ENCODE results near the gene PBXIP1. TPM values are rescaled to one million over a fixed set of nuclear protein-coding genes. Genes with fewer than 3 reads are reported as not detected.

Gene PBXIP1
- total and polyA plus RNA-seq, 5 donors = 82.9 to 104 (median 88.4) TPM

GRCh38 chr1:154902938-154903566 lies 52.8 kb downstream of the PBXIP1 start:
- H3K27me3 ChIP-seq (ENCODE audit: control insufficient read depth, insufficient read depth) = no peaks in the 10 kb centered on the region
- intact Hi-C loops (cut with DNase I) = no loop called here
- 61% methylated on average over 3 of the region's 3 CpGs for WGBS
- no peaks in the 10 kb centered on the region for H3K4me1 ChIP-seq (ENCODE audit: control insufficient read depth, insufficient read depth, low read length)
- ATAC-seq (no peak), DNase-seq (no peak)
- H3K4me3 ChIP-seq (ENCODE audit: low read length) = no peak overlapping the region
- H3K27ac ChIP-seq (ENCODE audit: low read length) = no peak overlapping the region
- no peaks in the 10 kb centered on the region for H3K9me3 ChIP-seq (ENCODE audit: control insufficient read depth, low read length)

GRCh38 chr1:154901591-154901990 lies 54.3 kb downstream of the PBXIP1 start:
- Histone ChIP-seq H3K9me3 (ENCODE audit: control insufficient read depth, low read length) (no peaks in the 10 kb centered on the region), H3K4me1 (ENCODE audit: control insufficient read depth, insufficient read depth, low read length) (no peaks in the 10 kb centered on the region), H3K27ac (ENCODE audit: low read length) (no peak overlapping the region), H3K27me3 (ENCODE audit: control insufficient read depth, insufficient read depth) (no peaks in the 10 kb centered on the region), H3K4me3 (ENCODE audit: low read length) (no peak overlapping the region)
- WGBS = 91% methylated on average over 1 of the region's 1 CpG
- DNase-seq (no peak), ATAC-seq (no peak)
- intact Hi-C loops (cut with DNase I) = no loop called here

- no peak for DNase-seq
- WGBS = 98% methylated on average over 6 of the region's 6 CpGs
- no peak overlapping the region for H3K4me3 ChIP-seq (ENCODE audit: low read length)
- no peak overlapping the region for H3K27ac ChIP-seq (ENCODE audit: low read length)
- intact Hi-C loops (cut with DNase I) = no loop called here
- H3K27me3 ChIP-seq (ENCODE audit: control insufficient read depth, insufficient read depth) = no peaks in the 10 kb centered on the region
- no peak for ATAC-seq
- H3K9me3 ChIP-seq (ENCODE audit: control insufficient read depth, low read length) = no peaks in the 10 kb centered on the region
- H3K4me1 ChIP-seq (ENCODE audit: control insufficient read depth, insufficient read depth, low read length) = peaks cover 2% of the 10 kb centered on the region
These were observed 56.9 kb downstream of the PBXIP1 start for GRCh38 chr1:154899041-154899440.

GRCh38 chr1:154896771-154897286 lies 59.1 kb downstream of the PBXIP1 start:
- Histone ChIP-seq H3K4me1 (ENCODE audit: control insufficient read depth, insufficient read depth, low read length) (peaks cover 2% of the 10 kb centered on the region), H3K4me3 (ENCODE audit: low read length) (no peak overlapping the region), H3K27ac (ENCODE audit: low read length) (no peak overlapping the region), H3K27me3 (ENCODE audit: control insufficient read depth, insufficient read depth) (no peaks in the 10 kb centered on the region), H3K9me3 (ENCODE audit: control insufficient read depth, low read length) (no peaks in the 10 kb centered on the region)
- intact Hi-C loops (cut with DNase I) = no loop called here
- DNase-seq (no peak), ATAC-seq (peak; percentile 49 to 56)
- WGBS = 78% methylated on average over 10 of the region's 10 CpGs

- DNase-seq (no peak), ATAC-seq (peak in 1 of 2 donors; percentile 20)
- H3K27me3 ChIP-seq (ENCODE audit: control insufficient read depth, insufficient read depth) = no peaks in the 10 kb centered on the region
- peaks cover 2% of the 10 kb centered on the region for H3K4me1 ChIP-seq (ENCODE audit: control insufficient read depth, insufficient read depth, low read length)
- no peaks in the 10 kb centered on the region for H3K9me3 ChIP-seq (ENCODE audit: control insufficient read depth, low read length)
- no peak overlapping the region for H3K4me3 ChIP-seq (ENCODE audit: low read length)
- intact Hi-C loops (cut with DNase I) = no loop called here
- WGBS = 55% methylated on average over 7 of the region's 7 CpGs
- no peak overlapping the region for H3K27ac ChIP-seq (ENCODE audit: low read length)
These were observed 60.1 kb downstream of the PBXIP1 start for GRCh38 chr1:154895798-154896197.

Small RNA genes lying within 50 kb of the gene (microRNA-seq; reads per million reads assigned to microRNA genes)
- gene MIR4258 = 0 reads per million in 2 donors

Other genes with a start within 250 kb of the PBXIP1 start
- 1 to 10 TPM; 2.4 to 3.8 (median 3.4) TPM for gene KCNN3, start 85.8 kb downstream of the PBXIP1 start, total RNA-seq
- gene KCNN3, start 85.8 kb downstream of the PBXIP1 start, polyA plus RNA-seq = 1.2 TPM
- 10 to 100 TPM; 51.5 to 74.3 (median 61.8) TPM for gene PMVK, start 19.4 kb downstream of the PBXIP1 start, total RNA-seq
- gene PMVK, start 19.4 kb downstream of the PBXIP1 start, polyA plus RNA-seq = 74.0 TPM
- gene PYGO2, start 5.7 kb upstream of the PBXIP1 start, total RNA-seq = 10 to 100 TPM; 14.6 to 22.0 (median 18.6) TPM
- gene PYGO2, start 5.7 kb upstream of the PBXIP1 start, polyA plus RNA-seq = 14.3 TPM
- 10 to 100 TPM; 63.2 to 81.7 (median 71.4) TPM for gene SHC1, start 14.6 kb upstream of the PBXIP1 start, total RNA-seq
- 37.9 TPM for gene SHC1, start 14.6 kb upstream of the PBXIP1 start, polyA plus RNA-seq
- 10 to 100 TPM; 19.9 to 28.1 (median 23.4) TPM for gene CKS1B, start 18.6 kb upstream of the PBXIP1 start, total RNA-seq
- 28.9 TPM for gene CKS1B, start 18.6 kb upstream of the PBXIP1 start, polyA plus RNA-seq
- 10 to 100 TPM; 22.8 to 32.7 (median 25.2) TPM for gene FLAD1, start 27.2 kb upstream of the PBXIP1 start, total RNA-seq
- 25.3 TPM for gene FLAD1, start 27.2 kb upstream of the PBXIP1 start, polyA plus RNA-seq
- gene LENEP, start 37.5 kb upstream of the PBXIP1 start, total RNA-seq = not detected
- gene LENEP, start 37.5 kb upstream of the PBXIP1 start, polyA plus RNA-seq = not detected
- 10 to 100 TPM; 40.3 to 66.6 (median 52.7) TPM for gene ZBTB7B, start 46.7 kb upstream of the PBXIP1 start, total RNA-seq
- 41.7 TPM for gene ZBTB7B, start 46.7 kb upstream of the PBXIP1 start, polyA plus RNA-seq
- under 1 TPM in 3 of 4 donors, not detected in 1; 0.25 to 0.33 (median 0.32) TPM for gene DCST2, start 77.7 kb upstream of the PBXIP1 start, total RNA-seq
- gene DCST2, start 77.7 kb upstream of the PBXIP1 start, polyA plus RNA-seq = 0.23 TPM
- not detected for gene DCST1, start 77.7 kb upstream of the PBXIP1 start, total RNA-seq
- gene DCST1, start 77.7 kb upstream of the PBXIP1 start, polyA plus RNA-seq = not detected
- 100 to 1,000 TPM in 1 of 4 donors, 10 to 100 TPM in 3; 51.2 to 106 (median 63.6) TPM for gene ADAM15, start 95.2 kb upstream of the PBXIP1 start, total RNA-seq
- gene ADAM15, start 95.2 kb upstream of the PBXIP1 start, polyA plus RNA-seq = 68.4 TPM
- 1 to 10 TPM; 3.3 to 4.2 (median 3.7) TPM for gene EFNA4, start 107.6 kb upstream of the PBXIP1 start, total RNA-seq
- gene EFNA4, start 107.6 kb upstream of the PBXIP1 start, polyA plus RNA-seq = 3.0 TPM
- 1 to 10 TPM in 3 of 4 donors, under 1 TPM in 1; 0.78 to 1.9 (median 1.2) TPM for gene EFNA3, start 122.7 kb upstream of the PBXIP1 start, total RNA-seq
- gene EFNA3, start 122.7 kb upstream of the PBXIP1 start, polyA plus RNA-seq = 1.1 TPM
- 10 to 100 TPM; 25.4 to 41.4 (median 36.4) TPM for gene EFNA1, start 171.8 kb upstream of the PBXIP1 start, total RNA-seq
- 28.8 TPM for gene EFNA1, start 171.8 kb upstream of the PBXIP1 start, polyA plus RNA-seq
- gene SLC50A1, start 179.8 kb upstream of the PBXIP1 start, total RNA-seq = 10 to 100 TPM in 2 of 4 donors, 1 to 10 TPM in 2; 8.1 to 10.1 (median 9.3) TPM
- gene SLC50A1, start 179.8 kb upstream of the PBXIP1 start, polyA plus RNA-seq = 13.6 TPM
- gene DPM3, start 184.4 kb upstream of the PBXIP1 start, total RNA-seq = 10 to 100 TPM; 71.2 to 81.6 (median 74.6) TPM
- 186 TPM for gene DPM3, start 184.4 kb upstream of the PBXIP1 start, polyA plus RNA-seq
- gene KRTCAP2, start 217.2 kb upstream of the PBXIP1 start, total RNA-seq = 100 to 1,000 TPM; 122 to 150 (median 130) TPM
- gene KRTCAP2, start 217.2 kb upstream of the PBXIP1 start, polyA plus RNA-seq = 217 TPM
- gene TRIM46, start 217.8 kb upstream of the PBXIP1 start, total RNA-seq = under 1 TPM; 0.17 to 0.37 (median 0.26) TPM
- gene TRIM46, start 217.8 kb upstream of the PBXIP1 start, polyA plus RNA-seq = 0.18 TPM